IMR-90 (cell line): ENCODE results near the gene AWAT2.
"Not testable (repeated sequence)": the region's sequence is repeated elsewhere in the genome, so short reads cannot be mapped to it uniquely, and the experiment has no call there.

Experiments
- CEBPB ChIP-seq: IDR thresholded peaks from 2 replicates; pipeline ENCODE4 v1.6.1; 2012; ENCODE audit warnings: low read depth, low read length, improper control_type of control experiment
- FOS ChIP-seq: fragments of 150-350 bp; IDR thresholded peaks from 2 replicates; pipeline ENCODE4 v1.6.1; 2016; ENCODE audit warnings: low read depth, low read length
- MAFK ChIP-seq: IDR thresholded peaks from 2 replicates; pipeline ENCODE4 v1.6.1; 2012; ENCODE audit warnings: low read depth, low read length, improper control_type of control experiment
- POLR2A ChIP-seq: IDR thresholded peaks from 2 replicates; pipeline ENCODE4 v1.6.1; 2012; ENCODE audit warnings: mild to moderate bottlenecking, low read depth, low read length
- RAD21 ChIP-seq: IDR thresholded peaks from 2 replicates; pipeline ENCODE4 v1.6.1; 2012; ENCODE audit warnings: low read length, improper control_type of control experiment
- RCOR1 ChIP-seq: IDR thresholded peaks from 2 replicates; pipeline ENCODE4 v1.6.1; 2012; ENCODE audit warnings: mild to moderate bottlenecking, low read length, improper control_type of control experiment; ENCODE audit not compliant: insufficient replicate concordance
- RFX5 ChIP-seq: IDR thresholded peaks from 2 replicates; pipeline ENCODE4 v1.8.0; 2012; ENCODE audit warnings: low read depth, mild to moderate bottlenecking, low read length, moderate library complexity
- TF ChIP-seq, protein P1 (sequence below): conservative IDR thresholded peaks from 2 replicates; pipeline ENCODE4 v1.5.1; 2012; ENCODE audit warnings: mild to moderate bottlenecking, low read depth, low read length, improper control_type of control experiment
- TF ChIP-seq, protein P2 (sequence below): fragments of 150-350 bp; IDR thresholded peaks from 2 replicates; pipeline ENCODE4 v1.6.1; 2017; ENCODE audit warnings: mild to moderate bottlenecking, antibody characterized with exemption, low read length, low read depth

DNA sequence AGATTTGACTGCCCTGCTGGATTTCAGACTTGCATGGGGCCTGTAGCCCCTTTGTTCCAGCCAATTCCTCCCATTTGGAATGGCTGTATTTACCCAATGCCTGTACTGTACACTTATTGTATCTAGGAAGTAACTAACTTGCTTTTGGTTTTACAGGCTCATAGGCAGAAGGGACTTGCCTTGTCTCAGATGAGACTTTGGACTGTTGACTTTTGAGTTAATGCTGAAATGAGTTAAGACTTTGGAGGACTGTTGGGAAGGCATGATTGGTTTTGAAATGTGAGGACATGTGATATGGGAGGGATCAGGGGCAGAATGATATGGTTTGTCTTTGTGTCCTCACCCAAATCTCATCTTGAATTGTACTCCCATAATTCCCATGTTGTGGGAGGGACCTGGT lies 51.4 kb downstream of the AWAT2 start:
- not testable (repeated sequence) for TF ChIP-seq POLR2A, RFX5, CEBPB, RCOR1, MAFK, FOS, RAD21
- TF ChIP-seq, protein P1, sequence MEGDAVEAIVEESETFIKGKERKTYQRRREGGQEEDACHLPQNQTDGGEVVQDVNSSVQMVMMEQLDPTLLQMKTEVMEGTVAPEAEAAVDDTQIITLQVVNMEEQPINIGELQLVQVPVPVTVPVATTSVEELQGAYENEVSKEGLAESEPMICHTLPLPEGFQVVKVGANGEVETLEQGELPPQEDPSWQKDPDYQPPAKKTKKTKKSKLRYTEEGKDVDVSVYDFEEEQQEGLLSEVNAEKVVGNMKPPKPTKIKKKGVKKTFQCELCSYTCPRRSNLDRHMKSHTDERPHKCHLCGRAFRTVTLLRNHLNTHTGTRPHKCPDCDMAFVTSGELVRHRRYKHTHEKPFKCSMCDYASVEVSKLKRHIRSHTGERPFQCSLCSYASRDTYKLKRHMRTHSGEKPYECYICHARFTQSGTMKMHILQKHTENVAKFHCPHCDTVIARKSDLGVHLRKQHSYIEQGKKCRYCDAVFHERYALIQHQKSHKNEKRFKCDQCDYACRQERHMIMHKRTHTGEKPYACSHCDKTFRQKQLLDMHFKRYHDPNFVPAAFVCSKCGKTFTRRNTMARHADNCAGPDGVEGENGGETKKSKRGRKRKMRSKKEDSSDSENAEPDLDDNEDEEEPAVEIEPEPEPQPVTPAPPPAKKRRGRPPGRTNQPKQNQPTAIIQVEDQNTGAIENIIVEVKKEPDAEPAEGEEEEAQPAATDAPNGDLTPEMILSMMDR = not testable (repeated sequence)
- TF ChIP-seq, protein P2, sequence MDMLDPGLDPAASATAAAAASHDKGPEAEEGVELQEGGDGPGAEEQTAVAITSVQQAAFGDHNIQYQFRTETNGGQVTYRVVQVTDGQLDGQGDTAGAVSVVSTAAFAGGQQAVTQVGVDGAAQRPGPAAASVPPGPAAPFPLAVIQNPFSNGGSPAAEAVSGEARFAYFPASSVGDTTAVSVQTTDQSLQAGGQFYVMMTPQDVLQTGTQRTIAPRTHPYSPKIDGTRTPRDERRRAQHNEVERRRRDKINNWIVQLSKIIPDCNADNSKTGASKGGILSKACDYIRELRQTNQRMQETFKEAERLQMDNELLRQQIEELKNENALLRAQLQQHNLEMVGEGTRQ = not testable (repeated sequence)
